NOMO-1 (cell line): ENCODE data around the gene ABCA1.
A peak's percentile ranks its signal among the peaks of the same experiment; 100 is the strongest.

ENCODE experiments used
- DNase-seq, 2 experiments: peaks; one replicate each; lab custom pipeline; 2025; ENCODE audit not compliant: unreplicated experiment in 2 of 2; lab: John Stamatoyannopoulos, UW

The ABCA1 gene

DNA sequence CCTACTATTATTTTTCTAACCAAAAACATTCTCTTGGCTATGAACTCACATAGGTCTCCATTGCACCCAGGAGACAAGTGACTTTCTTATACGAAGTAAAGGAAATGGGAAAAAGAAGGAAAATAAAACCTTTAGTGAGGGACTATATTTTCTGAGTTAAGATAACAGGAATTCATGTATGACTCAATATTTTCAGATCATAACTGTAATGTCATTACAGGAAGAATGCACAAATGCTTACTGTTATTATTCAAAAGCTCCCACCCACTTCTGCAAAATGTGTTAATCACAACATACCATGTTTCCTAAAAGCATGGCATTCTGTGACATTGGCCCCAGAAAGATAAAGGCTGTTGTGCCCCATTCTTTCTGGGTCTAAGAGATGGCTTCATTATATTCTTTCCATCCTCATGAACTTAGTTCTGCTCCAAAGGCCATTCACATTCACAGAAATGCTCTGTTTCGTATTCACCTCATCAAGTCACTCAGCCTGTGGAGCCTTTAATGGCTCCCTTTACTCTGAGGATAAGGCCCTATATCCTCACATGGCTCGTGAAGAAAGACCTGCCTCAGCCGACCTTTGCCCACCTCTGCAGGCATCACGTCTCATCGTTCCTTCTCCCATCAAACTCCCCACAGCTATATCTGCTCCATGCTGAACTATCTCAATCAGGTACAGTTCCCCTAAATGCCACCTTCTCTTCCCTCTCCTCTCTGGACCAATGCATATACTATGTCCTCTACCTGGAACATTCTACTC is 77.0 kb downstream of the ABCA1 start:
- DNase-seq: no peak

DNA sequence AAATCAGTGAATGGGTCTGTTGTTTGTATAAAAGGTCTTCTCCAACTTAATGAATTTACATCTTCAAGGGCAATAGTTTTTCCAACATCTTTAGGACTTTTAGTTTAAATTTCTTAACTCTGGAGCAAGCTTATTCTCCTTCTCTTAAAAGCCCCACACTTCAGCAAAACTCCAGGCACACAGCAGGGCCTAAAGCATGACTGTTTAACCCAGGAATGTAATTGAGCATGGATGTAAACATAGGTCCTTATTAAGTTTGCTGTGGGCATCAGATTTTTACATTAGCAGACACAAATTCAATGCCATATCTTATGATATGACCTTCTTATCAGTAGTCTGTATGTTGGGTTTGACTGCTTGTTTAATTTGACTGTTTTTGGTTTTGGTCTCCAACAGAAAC is 78.9 kb downstream of the ABCA1 start:
- DNase-seq: no peak

DNA sequence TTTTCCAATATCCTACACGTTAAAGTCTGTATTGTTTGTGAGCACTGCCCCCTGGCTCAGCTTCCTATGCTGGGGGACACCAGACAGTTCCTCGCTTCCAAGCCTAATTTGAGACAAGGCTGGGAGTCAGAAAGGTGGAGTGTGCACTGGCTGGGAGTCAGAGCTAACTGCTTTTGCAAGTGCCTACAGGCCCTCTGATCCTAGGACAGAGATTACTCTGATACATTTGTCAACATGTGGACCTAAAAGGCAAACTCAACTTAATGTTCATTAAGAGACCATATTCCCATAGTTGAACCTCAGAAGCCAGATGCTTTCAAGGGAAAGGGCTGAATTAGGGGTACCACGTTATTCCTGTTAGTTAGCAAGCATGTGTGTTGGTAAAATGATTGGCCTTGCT is 83.2 kb downstream of the ABCA1 start:
- DNase-seq: no peak

DNA sequence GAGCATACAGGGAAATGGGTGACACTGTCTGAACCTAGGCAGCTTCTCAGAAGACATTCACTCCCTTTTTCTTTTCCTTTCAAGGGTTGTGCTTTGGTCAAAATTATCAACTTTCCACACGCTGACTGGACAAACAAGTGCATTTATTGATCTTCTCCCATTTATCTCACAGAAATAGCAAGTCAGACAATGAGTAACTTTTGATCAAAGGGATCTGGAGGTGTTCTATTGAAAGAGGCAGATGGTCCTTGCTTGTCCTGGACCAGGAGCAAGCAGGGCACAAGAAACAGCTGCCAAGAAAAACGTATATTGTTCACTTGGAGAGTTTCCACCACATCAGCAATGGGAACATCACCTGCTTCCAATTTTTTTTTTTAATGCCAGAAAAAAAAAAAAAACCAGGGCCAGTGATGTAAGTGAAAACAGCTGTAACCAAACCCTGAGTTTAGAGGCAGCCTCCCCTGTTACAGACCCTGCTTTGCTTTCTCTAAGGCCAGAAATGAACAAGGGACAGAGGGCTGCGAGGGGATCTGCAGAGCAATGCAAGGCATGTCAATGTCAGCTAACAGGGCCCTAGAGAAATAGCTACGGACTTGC is 84.2 kb downstream of the ABCA1 start:
- no peak for DNase-seq

DNA sequence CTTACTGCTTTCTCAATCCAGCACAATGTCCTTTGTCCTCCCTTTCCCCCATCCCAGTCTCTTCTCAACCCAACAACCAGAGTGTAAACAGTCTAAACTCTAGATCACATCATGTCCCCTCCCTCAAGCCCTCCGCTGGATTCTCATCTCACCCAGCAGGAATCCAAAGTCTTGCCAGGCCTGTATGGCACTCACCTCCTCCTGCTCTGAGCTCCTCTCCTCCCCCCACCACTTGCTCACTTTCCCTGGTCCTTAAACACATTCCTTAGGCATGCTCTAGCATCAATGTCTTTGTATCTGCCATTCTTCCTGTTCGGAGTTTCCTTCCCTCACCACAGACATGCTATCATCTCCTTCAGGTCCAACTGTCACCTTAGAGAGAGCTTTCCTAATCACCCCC is 85.3 kb downstream of the ABCA1 start:
- DNase-seq: no peak

DNA sequence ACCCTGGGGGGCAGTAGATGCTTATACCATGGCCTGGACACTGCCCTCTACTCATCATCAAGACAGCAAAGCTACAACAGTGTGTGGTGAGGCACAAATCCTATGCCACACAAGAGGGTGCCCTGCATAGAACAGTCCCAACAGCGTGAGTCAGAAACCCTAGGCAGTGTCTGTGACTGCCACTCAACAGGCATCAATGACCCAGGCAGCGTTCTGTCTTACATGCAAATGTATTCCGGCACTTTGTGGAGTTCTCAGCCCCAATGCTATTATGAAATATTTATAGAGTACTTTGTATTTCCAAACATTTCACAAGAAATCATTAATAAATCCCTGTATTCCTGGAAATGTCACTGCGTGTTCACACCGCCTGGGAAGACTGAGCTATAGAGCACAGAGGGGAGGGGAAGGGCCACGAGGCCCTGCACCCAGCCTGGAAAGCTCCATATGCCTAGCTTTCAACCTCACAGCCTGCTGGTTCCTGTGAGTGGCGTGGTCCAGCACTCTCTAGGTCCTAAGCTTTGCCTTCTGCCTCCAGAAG is 86.3 kb downstream of the ABCA1 start:
- no peak for DNase-seq

DNA sequence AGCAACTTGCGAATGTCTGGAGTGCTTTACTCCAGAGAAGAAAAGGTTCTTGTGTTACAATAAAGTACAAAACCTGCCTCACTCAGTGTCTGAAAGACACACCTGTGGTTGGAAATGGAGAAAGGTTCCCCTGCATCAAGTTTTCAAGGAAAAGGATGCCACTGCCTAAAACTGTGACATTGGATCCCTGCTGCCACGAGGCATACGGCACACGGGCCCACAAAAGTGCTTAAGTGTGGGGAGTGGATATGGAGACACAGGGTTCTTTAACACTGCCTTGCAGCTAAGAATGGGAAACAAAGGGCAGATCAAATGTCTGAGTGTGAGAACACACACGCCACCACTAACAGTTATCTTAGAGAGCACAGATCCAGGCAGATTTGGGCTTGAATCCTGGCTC is 89.0 kb downstream of the ABCA1 start:
- DNase-seq: no peak

DNA sequence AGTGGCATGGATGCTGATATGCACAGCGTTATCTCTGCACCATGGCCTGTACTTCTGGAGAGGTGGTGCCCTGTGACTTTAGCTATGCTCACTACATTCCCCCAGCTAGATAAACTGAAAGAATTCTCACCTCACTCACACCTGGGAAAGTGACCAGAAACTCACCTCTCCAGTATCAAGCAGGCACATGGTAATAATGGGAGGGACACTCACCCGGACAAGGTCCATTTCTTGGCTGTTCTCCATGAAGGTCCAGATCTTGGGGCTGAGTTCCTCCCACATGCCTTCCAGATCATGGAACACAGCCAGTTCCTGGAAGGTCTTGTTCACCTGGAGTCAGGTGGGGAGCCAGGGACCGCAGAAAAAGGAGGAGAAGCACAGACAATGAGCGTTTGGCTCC is 91.2 kb downstream of the ABCA1 start:
- DNase-seq: no peak

DNA sequence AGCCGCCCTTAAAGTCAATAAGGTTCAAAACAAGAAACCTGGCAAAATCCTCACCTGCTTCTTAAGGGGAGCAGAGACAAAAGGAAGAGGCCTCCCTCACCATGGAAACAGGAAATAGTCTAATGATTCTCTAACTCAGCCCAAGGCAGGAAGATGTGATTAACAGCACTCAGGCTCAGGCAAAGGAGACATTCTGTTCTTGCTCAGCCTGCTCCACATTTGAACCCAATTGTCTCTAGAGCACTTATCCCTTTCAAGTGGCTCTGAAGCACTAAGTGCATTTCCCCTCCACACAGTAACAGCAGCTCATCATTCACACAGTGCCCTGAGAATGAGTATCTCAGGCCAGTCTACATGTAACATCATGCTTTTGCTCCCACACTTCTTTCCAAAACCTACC is 91.7 kb downstream of the ABCA1 start:
- DNase-seq: peak; percentile 37 to 62

DNA sequence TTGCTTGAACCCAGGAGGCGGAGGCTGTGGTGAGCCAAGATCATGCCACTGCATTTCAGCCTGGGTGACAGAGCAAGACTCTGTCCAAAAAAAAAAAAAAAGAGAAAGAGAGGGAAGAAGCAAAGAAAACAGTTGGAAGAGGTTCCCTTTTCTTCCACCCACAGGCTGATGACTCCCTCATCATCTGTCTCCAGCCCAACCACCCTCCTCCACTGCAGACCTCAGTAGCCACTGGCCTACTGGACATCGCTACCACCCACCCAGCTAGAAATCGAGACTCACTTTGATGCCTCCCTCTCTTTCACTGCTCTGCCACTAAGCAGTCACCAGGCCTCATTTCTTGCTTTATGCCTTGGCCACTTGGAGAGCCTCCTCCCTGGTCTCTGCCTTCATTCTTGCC is 92.8 kb downstream of the ABCA1 start:
- peak; percentile 37 to 68 for DNase-seq

DNA sequence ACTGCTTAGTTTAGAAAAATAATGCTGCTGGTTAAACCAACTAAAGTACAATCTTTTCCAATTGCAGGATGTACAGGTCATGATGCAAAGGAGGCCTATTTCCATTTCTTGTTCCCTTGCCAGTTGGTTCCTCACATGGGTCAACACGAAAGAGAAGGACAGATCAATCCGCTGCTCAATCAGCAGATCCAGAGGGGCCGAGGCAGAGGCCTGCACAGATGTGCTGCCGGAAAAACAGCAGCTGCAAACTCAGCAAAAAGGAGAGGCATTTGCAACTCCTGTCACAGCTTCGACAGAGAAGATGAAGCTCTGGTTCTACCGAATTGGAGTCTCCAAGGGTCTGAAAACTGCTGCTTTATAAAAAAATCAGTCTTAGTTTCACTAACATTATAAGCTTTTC is 94.3 kb downstream of the ABCA1 start:
- no peak for DNase-seq

DNA sequence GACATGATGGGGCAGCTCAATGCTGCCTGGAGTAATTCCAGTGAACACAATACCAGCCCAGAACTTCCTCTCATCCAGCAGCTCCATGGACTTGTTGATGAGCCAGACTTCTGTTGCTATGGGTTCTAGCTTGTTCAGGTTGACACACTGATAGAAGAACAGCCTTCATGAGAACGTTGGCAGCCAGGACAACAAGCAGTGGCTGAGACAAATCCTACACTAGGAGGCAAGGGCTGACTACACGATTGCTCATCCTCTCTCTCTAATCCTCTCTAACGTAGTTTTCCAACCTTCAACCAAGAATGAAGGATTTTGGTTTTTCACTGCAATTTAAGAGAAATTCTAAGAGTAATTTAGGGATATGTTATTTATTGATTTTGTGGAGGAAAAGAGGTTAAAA is 96.3 kb downstream of the ABCA1 start:
- no peak for DNase-seq

DNA sequence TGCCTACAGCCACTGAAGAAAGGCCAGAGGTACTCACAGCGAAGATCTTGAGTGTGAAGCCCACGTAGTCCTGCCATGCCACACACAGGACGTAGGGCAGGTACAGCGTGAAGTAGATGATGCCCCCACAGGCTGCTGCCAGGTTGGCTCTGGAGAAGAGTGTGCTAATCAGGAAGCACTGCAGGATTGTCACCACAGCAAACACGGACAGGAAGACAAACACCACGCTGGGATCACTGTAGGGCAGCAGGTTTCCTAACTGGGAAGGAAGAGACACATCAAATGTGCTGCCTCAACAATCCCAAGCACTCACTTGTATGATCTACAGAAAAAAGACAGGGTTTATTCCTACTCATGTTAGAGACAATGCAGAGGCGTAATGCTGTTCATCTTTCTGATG is 101.0 kb downstream of the ABCA1 start:
- no peak for DNase-seq

DNA sequence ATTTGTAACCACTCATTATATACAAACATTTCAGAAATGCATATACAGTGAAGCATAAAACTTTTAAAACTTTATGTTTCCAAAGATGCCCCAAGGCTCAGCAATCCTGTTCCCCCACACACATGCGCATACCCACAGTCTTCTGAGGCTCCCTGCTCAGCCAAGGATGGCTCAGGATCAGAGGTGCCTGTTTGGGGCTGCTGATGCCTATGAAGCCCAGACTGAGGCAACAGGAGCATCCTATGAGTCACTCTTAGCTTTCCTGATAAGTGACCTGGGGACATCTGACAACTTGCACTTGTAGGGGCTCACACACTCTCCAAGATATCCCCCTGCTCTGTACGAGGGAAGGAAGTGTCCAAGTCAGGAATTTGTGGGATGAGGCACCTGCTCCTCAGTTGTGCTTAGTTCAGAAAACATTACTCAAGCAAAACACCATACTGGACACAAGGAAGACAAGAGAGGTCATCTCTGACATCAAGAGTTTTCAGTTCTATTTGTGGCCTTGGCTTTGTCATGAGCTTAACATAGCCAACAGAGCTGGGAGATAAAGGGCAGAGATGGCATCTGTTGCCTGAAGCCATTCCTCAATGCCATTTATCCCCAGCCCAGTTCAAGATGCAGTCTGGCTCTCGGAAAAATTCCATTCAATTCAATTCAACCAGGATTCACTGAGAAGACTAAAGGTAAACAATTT is 101.7 kb downstream of the ABCA1 start:
- no peak for DNase-seq

DNA sequence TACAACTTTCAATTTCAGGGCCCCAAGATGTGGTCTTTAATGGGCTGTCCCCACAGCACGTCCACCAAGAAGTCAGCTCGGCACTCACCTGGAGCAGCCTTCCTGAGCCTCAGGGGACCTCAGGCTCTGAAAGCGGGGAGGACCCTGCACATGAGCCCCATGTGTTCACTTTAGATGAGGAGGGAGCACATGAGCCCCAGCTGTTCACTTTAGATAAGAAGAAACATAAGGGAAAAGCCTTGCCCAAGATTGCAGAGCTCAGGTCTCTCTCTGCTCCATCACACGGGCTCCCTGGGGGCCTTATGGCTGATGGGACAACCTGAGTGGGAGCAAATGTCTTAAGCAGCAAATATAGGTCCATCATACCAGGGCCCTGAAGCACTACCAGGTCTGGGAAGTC is 107.6 kb downstream of the ABCA1 start:
- no peak for DNase-seq

DNA sequence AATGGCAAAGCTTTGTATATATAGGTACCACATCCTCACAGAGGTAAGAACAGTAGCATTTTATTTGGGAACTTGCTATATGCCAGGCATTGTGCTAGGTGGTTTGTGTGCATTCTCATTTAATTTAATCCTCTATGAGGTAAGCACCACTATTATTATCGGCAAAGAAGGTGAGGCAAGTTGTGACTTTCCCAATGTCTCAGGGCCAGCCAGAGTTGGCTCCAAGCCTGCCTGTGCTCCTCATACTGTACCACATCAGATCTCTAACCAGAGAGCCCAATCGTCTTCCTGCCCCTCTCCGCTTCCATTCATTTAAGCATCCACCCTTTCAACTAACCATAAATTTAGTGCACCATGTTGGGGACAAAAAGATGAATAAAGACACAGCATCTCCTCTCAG is 108.9 kb downstream of the ABCA1 start:
- DNase-seq: no peak

DNA sequence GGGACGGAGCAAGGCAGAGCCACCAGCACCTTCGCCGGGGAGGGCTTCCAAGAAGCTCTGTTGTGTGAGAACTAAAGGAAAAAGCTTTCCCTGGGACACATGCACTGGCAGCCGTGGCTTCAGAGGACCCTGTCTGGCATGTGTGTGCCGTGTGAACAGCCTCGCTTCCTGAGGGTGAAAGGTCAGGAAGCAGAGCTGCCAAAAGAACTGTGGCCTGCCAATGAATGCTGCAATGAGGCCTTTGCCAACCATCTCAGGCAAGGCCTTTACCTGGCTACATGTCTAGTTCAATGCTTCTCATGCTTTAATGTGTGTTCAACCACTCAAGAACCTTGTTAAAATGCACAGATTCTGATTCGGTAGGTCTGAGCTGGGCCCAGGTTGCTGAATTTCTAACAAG is 110.5 kb downstream of the ABCA1 start:
- no peak for DNase-seq

DNA sequence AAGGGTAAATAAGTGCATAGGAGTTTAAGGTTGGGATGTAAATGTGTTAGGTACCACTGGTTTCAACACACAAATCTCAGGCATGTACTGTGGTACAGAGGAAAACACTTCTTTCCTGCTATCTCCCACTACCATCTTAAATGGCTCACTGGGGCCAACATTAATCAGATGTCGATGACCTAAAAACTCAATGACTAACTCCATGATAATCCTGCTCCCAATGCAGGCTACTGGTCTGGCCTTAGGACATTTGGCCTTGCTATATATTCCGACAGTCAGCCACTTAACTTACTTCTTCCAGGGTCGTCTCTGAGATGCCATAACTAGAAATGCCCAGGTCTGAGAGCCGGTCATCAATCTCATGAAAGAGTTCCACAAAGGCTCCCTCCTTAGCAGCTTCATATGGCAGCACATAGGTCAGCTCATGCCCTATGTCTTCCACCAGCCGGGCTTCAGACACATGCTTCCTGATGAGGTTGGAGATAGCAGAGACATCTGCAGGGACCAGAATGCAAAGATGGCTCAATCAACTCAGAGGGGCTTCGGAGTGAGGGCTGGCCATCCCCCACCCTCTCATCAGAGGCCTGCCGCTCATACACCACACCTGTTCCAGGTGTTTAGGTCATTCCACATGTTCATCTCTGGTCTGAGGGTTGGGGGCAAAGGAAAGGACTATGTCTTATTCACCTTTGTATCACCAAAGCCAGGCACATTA is 111.9 kb downstream of the ABCA1 start:
- DNase-seq: no peak

DNA sequence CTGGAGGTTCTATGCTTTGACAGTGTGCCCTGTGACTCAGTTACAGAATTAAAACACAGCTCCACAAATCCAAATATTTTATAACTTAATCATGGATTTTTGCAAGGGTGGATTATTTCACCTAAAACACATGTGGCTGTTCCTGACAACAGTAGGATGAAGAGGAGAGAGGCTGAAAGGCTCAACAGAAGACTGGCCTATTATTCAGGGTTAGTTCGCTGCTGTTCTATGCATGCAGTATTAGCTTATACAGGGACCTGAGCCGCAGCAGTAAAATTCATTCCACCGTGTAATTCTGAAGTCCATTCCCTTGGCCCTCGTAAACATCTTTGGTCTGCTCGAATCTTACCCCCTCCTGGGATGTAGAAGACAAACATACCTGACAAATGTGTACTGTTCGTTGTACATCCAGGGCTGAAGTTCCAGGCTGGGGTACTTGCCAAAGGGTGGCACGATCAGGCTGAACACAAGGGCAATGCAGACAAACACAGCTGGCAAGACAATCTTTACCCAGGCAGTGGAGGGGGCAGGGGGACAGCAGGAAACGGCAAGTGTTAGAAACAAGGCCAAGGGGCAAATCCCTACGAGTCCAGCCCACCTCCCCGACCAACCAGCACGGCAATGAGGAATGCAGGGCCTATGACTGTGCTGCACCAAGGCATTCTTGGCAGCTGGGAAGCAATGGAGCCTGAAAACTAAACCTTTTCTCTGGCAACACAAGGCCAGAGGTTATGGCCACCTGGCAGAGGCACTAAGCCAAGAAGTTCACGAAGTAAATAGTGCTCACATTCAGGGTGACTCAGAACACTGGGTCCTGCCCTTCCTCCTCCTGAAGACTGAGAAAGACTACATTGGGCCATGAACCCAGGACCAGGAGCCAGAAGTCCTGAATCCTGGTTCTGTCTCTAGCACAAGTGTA is 117.3 kb downstream of the ABCA1 start:
- no peak for DNase-seq

DNA sequence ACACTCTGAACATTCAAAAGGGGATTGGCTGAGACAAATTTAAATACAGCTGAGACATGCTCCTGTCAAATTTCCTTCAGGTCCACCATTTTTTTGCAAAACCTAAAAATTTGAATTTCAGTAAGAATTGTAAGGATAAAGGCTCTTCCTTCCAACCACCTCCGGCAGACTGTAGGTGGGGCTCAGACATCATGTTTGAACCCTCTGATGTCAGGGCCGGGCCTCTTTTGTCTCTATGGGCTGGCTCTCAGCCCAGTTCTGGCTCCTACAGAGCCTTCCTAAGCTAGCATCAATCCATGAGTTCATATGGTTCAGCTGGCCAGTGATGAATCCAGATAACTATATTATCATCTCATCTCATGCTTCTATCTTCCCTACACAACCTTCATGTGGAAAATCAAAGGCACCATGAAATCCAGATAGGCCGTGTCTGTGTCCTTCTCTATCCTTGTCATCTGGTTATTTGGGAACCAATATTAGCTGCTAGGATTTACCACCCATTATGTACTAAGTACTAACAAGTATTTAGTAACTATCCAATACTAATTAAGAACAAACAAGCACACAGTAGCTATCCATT is 119.8 kb downstream of the ABCA1 start:
- peak in 1 of 2 experiments; percentile 19 for DNase-seq
